Astrocyte (in vitro differentiated cells and primary cell): ENCODE results near the gene ZYG11B. TPM values are rescaled to one million over a fixed set of nuclear protein-coding genes. Genes with fewer than 3 reads are reported as not detected.

Source experiments
- DNase-seq: peaks from one replicate; pipeline ENCODE4 v3.0.0-alpha.2; 2010; ENCODE audit warnings: low read depth
- FAIRE-seq: peaks from 2 replicates; lab custom pipeline; 2011; peaks lifted over from hg19 to GRCh38; lab: Jason Lieb, UNC
- H2AFZ ChIP-seq: 2 replicates; pipeline ENCODE4 v1.6.0; 2012; ENCODE audit warnings: low read depth, low read length, inconsistent platforms
- H3K27ac ChIP-seq: 2 replicates; pipeline ENCODE4 v1.5.1; 2011; ENCODE audit warnings: low read depth, low read length, inconsistent platforms
- H3K27me3 ChIP-seq: 2 replicates; pipeline ENCODE4 v1.6.0; 2011; ENCODE audit warnings: low read length, inconsistent platforms; ENCODE audit not compliant: insufficient read depth
- H3K36me3 ChIP-seq: 2 replicates; pipeline ENCODE4 v1.5.1; 2011; ENCODE audit warnings: low read length, inconsistent platforms; ENCODE audit not compliant: insufficient read depth
- H3K4me1 ChIP-seq: 2 replicates; pipeline ENCODE4 v1.5.1; 2011; ENCODE audit warnings: low read length, inconsistent platforms; ENCODE audit not compliant: insufficient read depth
- H3K4me2 ChIP-seq: 2 replicates; pipeline ENCODE4 v1.6.0; 2012; ENCODE audit warnings: low read length, inconsistent platforms
- H3K4me3 ChIP-seq: 2 replicates; pipeline ENCODE4 v1.5.1; 2011; ENCODE audit warnings: low read depth, mild to moderate bottlenecking, low read length, inconsistent platforms; ENCODE audit not compliant: insufficient read depth
- H3K79me2 ChIP-seq: 2 replicates; pipeline ENCODE4 v1.6.0; 2012; ENCODE audit warnings: mild to moderate bottlenecking, low read length, inconsistent platforms; ENCODE audit not compliant: insufficient read depth
- H3K9ac ChIP-seq: 2 replicates; pipeline ENCODE4 v1.6.0; 2012; ENCODE audit warnings: mild to moderate bottlenecking, low read length, inconsistent platforms
- H3K9me3 ChIP-seq: 2 replicates; pipeline ENCODE4 v1.5.1; 2012; ENCODE audit warnings: low read depth, mild to moderate bottlenecking, low read length, inconsistent platforms; ENCODE audit not compliant: insufficient read depth
- H4K20me1 ChIP-seq: 2 replicates; pipeline ENCODE4 v1.6.0; 2012; ENCODE audit warnings: low read length, inconsistent platforms; ENCODE audit not compliant: insufficient read depth
- H3K27ac Mint-ChIP-seq: one replicate; pipeline ENCODE4 v1.8.0; 2021; ENCODE audit warnings: mild to moderate bottlenecking, mixed read lengths; ENCODE audit not compliant: unreplicated experiment
- H3K27me3 Mint-ChIP-seq: one replicate; pipeline ENCODE4 v1.8.0; 2021; ENCODE audit warnings: low read depth, mixed read lengths; ENCODE audit not compliant: unreplicated experiment
- H3K36me3 Mint-ChIP-seq: one replicate; pipeline ENCODE4 v1.8.0; 2021; ENCODE audit warnings: low read depth, mixed read lengths; ENCODE audit not compliant: unreplicated experiment
- H3K4me1 Mint-ChIP-seq: one replicate; pipeline ENCODE4 v1.8.0; 2021; ENCODE audit warnings: low read depth, mixed read lengths; ENCODE audit not compliant: unreplicated experiment
- H3K4me3 Mint-ChIP-seq: one replicate; pipeline ENCODE4 v1.8.0; 2021; ENCODE audit warnings: mild to moderate bottlenecking, moderate library complexity, mixed read lengths; ENCODE audit not compliant: unreplicated experiment
- H3K9me3 Mint-ChIP-seq: one replicate; pipeline ENCODE4 v1.8.0; 2021; ENCODE audit warnings: mild to moderate bottlenecking, mixed read lengths; ENCODE audit not compliant: unreplicated experiment
- EZH2 ChIP-seq: IDR thresholded peaks from 2 replicates; pipeline ENCODE4 v1.6.1; 2012; ENCODE audit warnings: mild to moderate bottlenecking, low read length, inconsistent platforms; ENCODE audit not compliant: insufficient read depth
- total RNA-seq: library from RNA; stranded (reverse); gene quantifications from 2 replicates; pipeline ENCODE4 v1.2.1, GENCODE V29; 2021
- TF ChIP-seq, protein P1 (sequence below): IDR thresholded peaks from 2 replicates; pipeline ENCODE4 v1.5.1; 2011; ENCODE audit warnings: low read depth, mild to moderate bottlenecking, inconsistent platforms, low read length, moderate library complexity; ENCODE audit not compliant: insufficient read depth

ZYG11B gene
- total RNA-seq, 1 donor from 2014 or later: 22.1 TPM

DNA sequence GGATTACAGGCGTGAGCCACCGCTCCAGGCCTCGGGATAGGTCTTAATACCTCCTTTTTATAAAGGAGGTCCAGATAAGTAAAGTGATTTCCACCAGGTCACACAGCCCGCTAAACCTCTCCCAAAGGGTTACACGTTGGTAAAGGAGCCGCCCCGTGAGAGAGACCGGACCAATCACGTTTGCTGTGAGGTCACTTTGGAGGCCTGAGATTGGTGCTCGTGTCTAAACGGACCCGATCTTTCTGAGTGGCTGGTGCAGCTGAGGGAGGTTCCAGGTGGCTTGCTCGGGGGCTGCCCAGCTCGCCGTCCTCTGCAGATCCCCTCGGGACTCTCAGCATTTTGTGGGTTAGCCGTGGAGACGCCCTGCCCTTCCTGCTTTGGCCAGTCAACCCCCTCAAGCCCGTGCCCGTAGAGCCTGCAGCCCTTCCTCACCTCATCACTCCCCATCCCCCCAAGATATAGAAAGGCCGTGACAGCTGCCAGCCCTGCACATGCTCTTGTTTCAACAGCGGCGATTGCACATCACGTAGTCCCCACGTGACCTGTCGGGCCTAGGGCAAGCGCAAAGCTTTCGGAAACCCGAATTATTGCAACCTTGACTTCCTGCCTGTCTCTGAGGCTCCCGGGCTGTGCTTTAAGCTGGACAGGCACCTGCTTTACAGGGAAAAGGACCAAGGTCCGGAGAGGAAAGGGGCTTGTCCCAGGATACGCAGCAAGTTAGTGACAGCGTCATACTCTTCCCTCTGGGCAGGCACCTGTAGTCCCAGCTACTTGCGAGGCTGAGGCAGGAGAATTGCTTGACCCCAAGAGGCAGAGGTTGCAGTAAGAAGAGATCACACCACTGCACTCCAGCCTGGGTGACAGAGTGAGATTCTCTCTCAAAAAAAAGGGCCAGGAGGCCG is 23.1 kb upstream of the ZYG11B start:
- peak overlapping the region; percentile 94 for H3K4me2 ChIP-seq
- FAIRE-seq (peak; percentile 52), DNase-seq (peak; percentile 87)
- H3K9me3 ChIP-seq: no peaks in the 10 kb centered on the region
- H3K9ac ChIP-seq: peak overlapping the region; percentile 70
- peak overlapping the region; percentile 19 for H3K27ac ChIP-seq
- no peaks in the 10 kb centered on the region for H4K20me1 ChIP-seq
- H3K4me1 ChIP-seq: peaks cover 13% of the 10 kb centered on the region
- Mint-ChIP-seq H3K27ac (peak overlapping the region; percentile 92), H3K27me3 (no peaks in the 10 kb centered on the region), H3K4me3 (peak overlapping the region; percentile 88), H3K36me3 (peaks cover 2% of the 10 kb centered on the region), H3K9me3 (peaks cover 4% of the 10 kb centered on the region), H3K4me1 (peaks cover 12% of the 10 kb centered on the region)
- H3K4me3 ChIP-seq: peak overlapping the region; percentile 65
- TF ChIP-seq, protein P1, sequence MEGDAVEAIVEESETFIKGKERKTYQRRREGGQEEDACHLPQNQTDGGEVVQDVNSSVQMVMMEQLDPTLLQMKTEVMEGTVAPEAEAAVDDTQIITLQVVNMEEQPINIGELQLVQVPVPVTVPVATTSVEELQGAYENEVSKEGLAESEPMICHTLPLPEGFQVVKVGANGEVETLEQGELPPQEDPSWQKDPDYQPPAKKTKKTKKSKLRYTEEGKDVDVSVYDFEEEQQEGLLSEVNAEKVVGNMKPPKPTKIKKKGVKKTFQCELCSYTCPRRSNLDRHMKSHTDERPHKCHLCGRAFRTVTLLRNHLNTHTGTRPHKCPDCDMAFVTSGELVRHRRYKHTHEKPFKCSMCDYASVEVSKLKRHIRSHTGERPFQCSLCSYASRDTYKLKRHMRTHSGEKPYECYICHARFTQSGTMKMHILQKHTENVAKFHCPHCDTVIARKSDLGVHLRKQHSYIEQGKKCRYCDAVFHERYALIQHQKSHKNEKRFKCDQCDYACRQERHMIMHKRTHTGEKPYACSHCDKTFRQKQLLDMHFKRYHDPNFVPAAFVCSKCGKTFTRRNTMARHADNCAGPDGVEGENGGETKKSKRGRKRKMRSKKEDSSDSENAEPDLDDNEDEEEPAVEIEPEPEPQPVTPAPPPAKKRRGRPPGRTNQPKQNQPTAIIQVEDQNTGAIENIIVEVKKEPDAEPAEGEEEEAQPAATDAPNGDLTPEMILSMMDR: no peak
- TF ChIP-seq EZH2: no peak
- no peaks in the 10 kb centered on the region for H3K79me2 ChIP-seq
- peak overlapping the region; percentile 95 for H2AFZ ChIP-seq
- H3K27me3 ChIP-seq: no peaks in the 10 kb centered on the region
- H3K36me3 ChIP-seq: no peaks in the 10 kb centered on the region

DNA sequence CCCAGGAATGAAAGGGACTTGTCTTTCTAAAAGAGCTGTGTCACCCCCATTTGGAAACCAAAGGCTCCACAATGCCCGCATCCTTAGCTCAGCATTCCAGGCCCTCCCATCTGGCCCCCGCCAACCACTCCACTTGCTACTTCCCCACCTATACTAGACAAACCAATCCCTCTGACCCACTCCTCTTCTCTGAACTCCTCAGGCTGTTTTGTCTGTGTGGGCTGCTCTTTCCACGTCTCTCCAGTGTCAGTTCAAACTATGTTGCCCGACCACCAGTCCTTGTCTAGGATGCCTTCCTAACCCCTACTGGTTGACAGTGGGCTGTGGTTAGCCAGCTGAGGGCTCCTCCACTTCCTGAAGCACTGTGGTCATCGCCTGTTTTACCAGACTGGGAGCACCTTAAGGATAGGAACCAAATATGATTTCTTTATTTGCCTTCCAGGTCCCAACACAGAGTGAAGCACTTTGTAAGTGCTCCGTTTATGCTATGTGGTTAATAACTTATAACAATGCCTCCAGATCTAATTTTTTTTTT is 20.1 kb upstream of the ZYG11B start:
- H3K4me3 Mint-ChIP-seq: no peak overlapping the region
- H3K27me3 ChIP-seq: no peaks in the 10 kb centered on the region
- peaks cover 16% of the 10 kb centered on the region for H3K4me1 Mint-ChIP-seq
- H3K4me3 ChIP-seq: no peak overlapping the region
- peaks cover 4% of the 10 kb centered on the region for H3K9me3 Mint-ChIP-seq
- TF ChIP-seq, protein P1: no peak
- FAIRE-seq (no peak), DNase-seq (no peak)
- H4K20me1 ChIP-seq: no peaks in the 10 kb centered on the region
- H3K4me2 ChIP-seq: no peak overlapping the region
- H3K27me3 Mint-ChIP-seq: no peaks in the 10 kb centered on the region
- no peaks in the 10 kb centered on the region for H3K36me3 ChIP-seq
- H3K27ac Mint-ChIP-seq: no peak overlapping the region
- H3K9ac ChIP-seq: no peak overlapping the region
- H3K4me1 ChIP-seq: peaks cover 10% of the 10 kb centered on the region
- H2AFZ ChIP-seq: no peak overlapping the region
- H3K9me3 ChIP-seq: no peaks in the 10 kb centered on the region
- H3K27ac ChIP-seq: no peak overlapping the region
- peaks cover 2% of the 10 kb centered on the region for H3K36me3 Mint-ChIP-seq
- no peaks in the 10 kb centered on the region for H3K79me2 ChIP-seq
